ENCODE data around the gene TENM4. TPM values are rescaled to one million over a fixed set of nuclear protein-coding genes. Genes with fewer than 3 reads are reported as not detected.

The TENM4 gene
- polyA plus RNA-seq, 1 of the 3 experiments (the other 2 are of a cell fraction): 16.7 TPM

GRCh38 chr11:79045800-79046304 lies 395.0 kb downstream of the TENM4 start:
- Histone ChIP-seq H3K36me3 (replicated peaks in 1 of 2; ENCODE audit: control insufficient read depth in 1 of 2, insufficient read depth in 2 of 2, low read length in 1 of 2) (no peaks in the 10 kb centered on the region), H3K79me2 (ENCODE audit: insufficient read depth) (no peaks in the 10 kb centered on the region), H4K20me1 (ENCODE audit: insufficient read depth) (no peaks in the 10 kb centered on the region), H3K27ac (ENCODE audit: low read depth in 2 of 2, low read length in 1 of 2) (peak overlapping the region in 1 of 2 experiments; percentile 96; a peak in 2 of 4 replicates), H3F3A (replicated peaks; ENCODE audit: insufficient read depth) (no peaks in the 10 kb centered on the region), H3K9me2 (no peaks in the 10 kb centered on the region), H3K9ac (no peak overlapping the region), H3K9me3 (no peaks in the 10 kb centered on the region), H3K4me3 (ENCODE audit: low read depth in 2 of 2, low read length in 1 of 2) (no peak overlapping the region), H3K4me1 (ENCODE audit: control insufficient read depth in 1 of 2, insufficient read depth in 2 of 2, low read depth in 1 of 2, low read length in 1 of 2) (peaks cover 11 to 51% of the 10 kb centered on the region in 2 experiments; a peak in 3 of 4 replicates), H3K27me3 (ENCODE audit: insufficient read depth) (no peaks in the 10 kb centered on the region), H2AFZ (ENCODE audit: low read depth) (no peak overlapping the region), H3K4me2 (no peak overlapping the region)
- no peak for DNase-seq
- no peak for TF ChIP-seq YY1 (IDR thresholded peaks at IDR 0.05; ENCODE audit: low read depth)
- no peak for TF ChIP-seq ZBTB33 (IDR thresholded peaks at IDR 0.05; ENCODE audit: borderline replicate concordance, low read depth)
- no peak for TF ChIP-seq RFX5 (IDR thresholded peaks at IDR 0.05; ENCODE audit: low read length)
- peak; percentile 81 for TF ChIP-seq MXI1 (IDR thresholded peaks at IDR 0.05; ENCODE audit: low read depth, low read length)
- TF ChIP-seq FOSL2 (IDR thresholded peaks at IDR 0.05; ENCODE audit: borderline replicate concordance, low read depth): no peak
- TF ChIP-seq SMC3 (IDR thresholded peaks at IDR 0.05; ENCODE audit: low read depth, low read length): no peak
- no peak; the same call in 1 of the 2 replicates for TF ChIP-seq GATA2 (CRISPR knock-in tag; IDR thresholded peaks at IDR 0.05)
- TF ChIP-seq NRF1 (IDR thresholded peaks at IDR 0.05; ENCODE audit: low read depth, low read length): no peak
- TF ChIP-seq GABPA (IDR thresholded peaks at IDR 0.05; ENCODE audit: low read depth): no peak
- peak; percentile 4 for TF ChIP-seq CHD2 (IDR thresholded peaks at IDR 0.05; ENCODE audit: low read length, partially characterized antibody)
- TF ChIP-seq MAX (IDR thresholded peaks at IDR 0.05; ENCODE audit: low read depth): no peak
- TF ChIP-seq SIN3A (IDR thresholded peaks at IDR 0.05; ENCODE audit: borderline replicate concordance, low read depth, low read length): no peak
- TF ChIP-seq USF2 (IDR thresholded peaks at IDR 0.05; ENCODE audit: borderline replicate concordance, low read depth, low read length): no peak
- TF ChIP-seq POLR2AphosphoS5 (IDR thresholded peaks at IDR 0.05; ENCODE audit: low read depth, low read length): no peak
- 60% methylated on average over 6 of the region's 6 CpGs for WGBS (ENCODE audit: low lambda C conversion rate)
- ChIA-PET CTCF (interaction anchor here (0.6 to 2.0 kb wide), 6 partner anchors 10 to 703 kb away, joined by 3 to 11 read pairs (median 4); no protein-coding TSS in a partner anchor), POLR2A (interaction anchor here (0.6 to 1.5 kb wide), 5 partner anchors 11 to 258 kb away, joined by 3 to 7 read pairs (median 3); no protein-coding TSS in a partner anchor)

Data from SK-N-SH (cell line).